Stimulated activated naive B cell treated with anti-CD40 and anti-IgM and Interleukin-4, amounts not matched to agents 10 μg/mL and 1 μg/mL and 100 μg/mL, for 72 hours (primary cell): Measurements from ENCODE around the gene LDLRAD4.

Experiments used
- ATAC-seq, 2 donors: fragments of 150-1000 bp; cut with Tn5 transposase; replicated peaks; 2 replicates each; pipeline ENCODE4 v1.10.0; 2021; ENCODE audit warnings: moderate library complexity in 1 of 2
- DNase-seq: peaks from one replicate; pipeline ENCODE4 v3.0.0; 2021
- H3K27ac Mint-ChIP-seq: one replicate; pipeline ENCODE4 v1.8.0; 2022; ENCODE audit warnings: mild to moderate bottlenecking, mixed read lengths
- H3K27me3 Mint-ChIP-seq, 2 donors: one replicate each; pipeline ENCODE4 v1.8.0; 2022; ENCODE audit warnings: mixed read lengths in 2 of 2
- H3K36me3 Mint-ChIP-seq, 2 donors: one replicate each; pipeline ENCODE4 v1.8.0; 2022; ENCODE audit warnings: mixed read lengths in 2 of 2, mild to moderate bottlenecking in 1 of 2
- H3K4me1 Mint-ChIP-seq, 2 donors: one replicate each; pipeline ENCODE4 v1.8.0; 2022; ENCODE audit warnings: mixed read lengths in 2 of 2, mild to moderate bottlenecking in 1 of 2
- H3K4me3 Mint-ChIP-seq, 2 donors: one replicate each; pipeline ENCODE4 v1.8.0; 2022; ENCODE audit warnings: mild to moderate bottlenecking in 2 of 2, mixed read lengths in 2 of 2, moderate library complexity in 1 of 2
- H3K9me3 Mint-ChIP-seq, 2 donors: one replicate each; pipeline ENCODE4 v1.8.0; 2022; ENCODE audit warnings: mixed read lengths in 2 of 2, mild to moderate bottlenecking in 1 of 2

LDLRAD4 gene

GRCh38 chr18:13309031-13309747 is 90.6 kb downstream of the LDLRAD4 start:
- peaks cover 0 to 7% of the 10 kb centered on the region in 2 donors for H3K9me3 Mint-ChIP-seq
- DNase-seq (no peak), ATAC-seq (no peak)
- H3K4me1 Mint-ChIP-seq, result peaks cover 3 to 11% of the 10 kb centered on the region in 2 donors
- H3K36me3 Mint-ChIP-seq, result no peaks in the 10 kb centered on the region
- H3K27me3 Mint-ChIP-seq, result peaks cover 5% of the 10 kb centered on the region in 2 donors
- no peak overlapping the region for H3K4me3 Mint-ChIP-seq
- H3K27ac Mint-ChIP-seq, result no peak overlapping the region

- no peaks in the 10 kb centered on the region for H3K27me3 Mint-ChIP-seq
- H3K36me3 Mint-ChIP-seq, result peaks cover 3 to 6% of the 10 kb centered on the region in 2 donors
- no peak for DNase-seq
- no peak overlapping the region for H3K4me3 Mint-ChIP-seq
- peaks cover 4 to 8% of the 10 kb centered on the region in 2 donors for H3K9me3 Mint-ChIP-seq
- no peak overlapping the region for H3K27ac Mint-ChIP-seq
- H3K4me1 Mint-ChIP-seq, result peaks cover 3 to 11% of the 10 kb centered on the region in 2 donors
- no peak for ATAC-seq
These were observed 91.4 kb downstream of the LDLRAD4 start for GRCh38 chr18:13309748-13310670.

- peaks cover 10% of the 10 kb centered on the region in 2 donors for H3K9me3 Mint-ChIP-seq
- no peak for ATAC-seq
- no peak overlapping the region for H3K27ac Mint-ChIP-seq
- DNase-seq, result no peak
- peaks cover 6 to 12% of the 10 kb centered on the region in 2 donors for H3K36me3 Mint-ChIP-seq
- H3K4me1 Mint-ChIP-seq, result peaks cover 3 to 11% of the 10 kb centered on the region in 2 donors
- H3K27me3 Mint-ChIP-seq, result no peaks in the 10 kb centered on the region
- H3K4me3 Mint-ChIP-seq, result no peak overlapping the region
These were observed 92.6 kb downstream of the LDLRAD4 start for GRCh38 chr18:13311193-13311592.

DNA sequence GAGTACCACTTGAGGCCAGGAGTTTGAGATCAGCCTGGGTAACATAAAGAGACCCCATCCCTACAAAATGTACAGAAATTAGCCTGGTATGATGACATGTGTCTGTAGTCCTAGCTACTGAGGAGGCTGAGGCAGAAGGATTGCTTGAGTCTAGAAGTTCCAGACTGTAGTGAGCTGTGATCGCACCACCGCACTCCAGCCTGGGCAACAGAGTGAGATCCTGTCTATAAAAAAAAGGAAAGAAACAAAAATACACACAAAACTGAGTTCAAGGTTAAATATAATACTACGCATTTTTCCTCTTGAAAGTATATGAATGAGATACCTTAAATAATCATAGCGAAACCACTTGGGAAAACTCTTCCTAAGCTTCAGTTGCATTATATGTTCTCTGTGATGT is 94.0 kb downstream of the LDLRAD4 start:
- Mint-ChIP-seq H3K27me3 (no peaks in the 10 kb centered on the region), H3K27ac (no peak overlapping the region), H3K4me1 (peaks cover 3 to 11% of the 10 kb centered on the region in 2 donors), H3K36me3 (peaks cover 6 to 13% of the 10 kb centered on the region in 2 donors), H3K9me3 (peaks cover 16% of the 10 kb centered on the region in 2 donors), H3K4me3 (no peak overlapping the region)
- ATAC-seq (no peak), DNase-seq (no peak)

DNA sequence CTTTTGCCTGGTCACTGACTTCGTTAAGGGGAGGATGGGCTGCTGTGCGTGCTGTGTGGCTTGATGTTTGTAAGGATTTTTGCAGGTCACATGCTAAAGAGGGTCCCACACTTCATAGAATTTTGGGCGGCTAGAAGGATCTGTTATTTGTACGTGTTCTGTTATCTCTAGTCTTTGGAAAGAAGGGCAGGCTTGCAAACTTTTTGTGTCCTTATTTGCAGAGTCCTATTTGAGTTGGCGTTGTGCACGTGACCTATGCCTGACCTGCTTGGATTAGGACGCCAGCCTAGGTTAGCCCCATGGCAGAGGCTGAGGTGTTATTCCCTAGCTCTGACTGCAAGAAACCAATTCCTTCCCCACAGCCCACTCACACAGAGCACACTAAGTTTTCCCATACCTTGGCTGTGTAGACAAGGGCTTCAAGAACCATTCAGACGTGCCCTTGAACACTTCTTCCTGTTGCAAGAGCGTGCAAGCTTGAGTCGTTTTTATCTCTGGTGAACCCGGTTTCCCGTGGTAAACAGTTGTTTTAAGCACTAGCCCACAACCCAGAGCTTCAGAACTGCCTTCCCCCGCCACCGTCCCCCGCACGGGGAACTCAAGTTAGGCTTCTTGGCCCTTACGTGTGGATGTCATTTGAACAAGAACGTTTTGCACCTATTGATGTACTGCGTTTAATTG is 94.6 kb downstream of the LDLRAD4 start:
- Mint-ChIP-seq H3K36me3 (peaks cover 6 to 13% of the 10 kb centered on the region in 2 donors), H3K27ac (no peak overlapping the region), H3K27me3 (no peaks in the 10 kb centered on the region), H3K4me1 (peaks cover 3 to 11% of the 10 kb centered on the region in 2 donors), H3K9me3 (peaks cover 16 to 17% of the 10 kb centered on the region in 2 donors), H3K4me3 (no peak overlapping the region)
- DNase-seq (no peak), ATAC-seq (no peak)

GRCh38 chr18:13315000-13315399 is 96.4 kb downstream of the LDLRAD4 start:
- Mint-ChIP-seq H3K4me1 (peaks cover 3 to 11% of the 10 kb centered on the region in 2 donors), H3K27ac (peak overlapping the region; percentile 15), H3K4me3 (no peak overlapping the region), H3K9me3 (peaks cover 16 to 17% of the 10 kb centered on the region in 2 donors), H3K36me3 (peaks cover 6 to 13% of the 10 kb centered on the region in 2 donors), H3K27me3 (no peaks in the 10 kb centered on the region)
- DNase-seq (no peak), ATAC-seq (no peak)

DNA sequence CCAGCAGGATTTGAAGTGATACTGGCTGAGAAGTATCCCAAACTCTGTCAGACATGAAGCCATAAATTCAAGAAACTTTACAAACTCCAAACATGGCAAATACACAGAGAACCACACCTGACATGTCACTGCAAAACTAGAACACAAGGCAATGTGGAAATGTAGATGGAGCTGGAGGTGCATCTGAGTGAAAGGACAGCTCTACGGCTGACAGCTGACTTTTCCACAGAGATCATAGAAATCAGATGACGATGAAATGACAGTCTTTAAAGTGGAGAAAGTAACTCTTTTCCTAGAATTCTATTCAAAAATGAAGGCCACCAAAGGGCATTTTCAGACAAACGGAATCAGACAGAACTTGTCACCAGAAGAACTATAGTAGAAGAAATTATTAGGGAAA is 97.5 kb downstream of the LDLRAD4 start:
- Mint-ChIP-seq H3K4me1 (peaks cover 3 to 11% of the 10 kb centered on the region in 2 donors), H3K36me3 (peaks cover 6 to 13% of the 10 kb centered on the region in 2 donors), H3K9me3 (peaks cover 16 to 17% of the 10 kb centered on the region in 2 donors), H3K27ac (no peak overlapping the region), H3K27me3 (no peaks in the 10 kb centered on the region), H3K4me3 (no peak overlapping the region)
- ATAC-seq, result no peak
- DNase-seq, result no peak

- H3K9me3 Mint-ChIP-seq, result peaks cover 16 to 17% of the 10 kb centered on the region in 2 donors
- no peak for ATAC-seq
- no peak overlapping the region for H3K27ac Mint-ChIP-seq
These were observed 99.2 kb downstream of the LDLRAD4 start for GRCh38 chr18:13317801-13318200.

GRCh38 chr18:13318731-13319501 is 100.4 kb downstream of the LDLRAD4 start:
- H3K27me3 Mint-ChIP-seq, result no peaks in the 10 kb centered on the region
- H3K4me3 Mint-ChIP-seq, result no peak overlapping the region
- no peak overlapping the region for H3K27ac Mint-ChIP-seq
- H3K36me3 Mint-ChIP-seq, result peaks cover 6 to 13% of the 10 kb centered on the region in 2 donors
- no peaks in the 10 kb centered on the region for H3K4me1 Mint-ChIP-seq
- DNase-seq (no peak), ATAC-seq (no peak)
- H3K9me3 Mint-ChIP-seq, result peaks cover 16 to 17% of the 10 kb centered on the region in 2 donors

More at GRCh38 chr18:13317801-13318200, 99.2 kb downstream of the LDLRAD4 start:
- DNase-seq, result no peak
- Mint-ChIP-seq H3K4me1 (peaks cover 3 to 10% of the 10 kb centered on the region in 2 donors), H3K36me3 (peaks cover 6 to 13% of the 10 kb centered on the region in 2 donors), H3K4me3 (no peak overlapping the region), H3K27me3 (no peaks in the 10 kb centered on the region)

DNA sequence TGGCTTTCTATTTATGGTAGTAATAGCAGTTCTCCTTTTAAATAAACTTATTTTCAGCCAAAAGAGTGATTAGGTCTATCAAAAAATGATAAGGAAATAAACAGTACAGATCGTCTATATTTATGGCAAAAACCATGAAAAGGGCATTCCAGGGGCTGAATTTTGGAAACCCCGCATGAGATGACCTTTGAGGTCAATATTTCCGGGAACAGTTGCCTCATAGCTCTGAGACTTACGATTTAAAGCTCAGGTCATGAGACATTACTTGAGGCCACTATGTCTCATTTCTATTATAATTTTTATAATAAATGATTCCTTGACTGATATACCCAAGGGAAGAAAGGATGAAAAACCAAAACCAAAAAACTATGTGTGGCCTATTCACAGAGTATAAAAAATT is 101.1 kb downstream of the LDLRAD4 start:
- no peak for ATAC-seq
- Mint-ChIP-seq H3K27me3 (no peaks in the 10 kb centered on the region), H3K4me1 (no peaks in the 10 kb centered on the region), H3K36me3 (peaks cover 5 to 9% of the 10 kb centered on the region in 2 donors), H3K9me3 (peaks cover 14 to 16% of the 10 kb centered on the region in 2 donors), H3K27ac (no peak overlapping the region), H3K4me3 (no peak overlapping the region)
- DNase-seq, result no peak

GRCh38 chr18:13320096-13320495 is 101.5 kb downstream of the LDLRAD4 start:
- no peaks in the 10 kb centered on the region for H3K4me1 Mint-ChIP-seq
- ATAC-seq, result no peak
- no peak overlapping the region for H3K4me3 Mint-ChIP-seq
- H3K9me3 Mint-ChIP-seq, result peaks cover 13 to 15% of the 10 kb centered on the region in 2 donors
- H3K27me3 Mint-ChIP-seq, result no peaks in the 10 kb centered on the region
- no peak for DNase-seq
- H3K36me3 Mint-ChIP-seq, result peaks cover 2 to 6% of the 10 kb centered on the region in 2 donors
- H3K27ac Mint-ChIP-seq, result no peak overlapping the region

DNA sequence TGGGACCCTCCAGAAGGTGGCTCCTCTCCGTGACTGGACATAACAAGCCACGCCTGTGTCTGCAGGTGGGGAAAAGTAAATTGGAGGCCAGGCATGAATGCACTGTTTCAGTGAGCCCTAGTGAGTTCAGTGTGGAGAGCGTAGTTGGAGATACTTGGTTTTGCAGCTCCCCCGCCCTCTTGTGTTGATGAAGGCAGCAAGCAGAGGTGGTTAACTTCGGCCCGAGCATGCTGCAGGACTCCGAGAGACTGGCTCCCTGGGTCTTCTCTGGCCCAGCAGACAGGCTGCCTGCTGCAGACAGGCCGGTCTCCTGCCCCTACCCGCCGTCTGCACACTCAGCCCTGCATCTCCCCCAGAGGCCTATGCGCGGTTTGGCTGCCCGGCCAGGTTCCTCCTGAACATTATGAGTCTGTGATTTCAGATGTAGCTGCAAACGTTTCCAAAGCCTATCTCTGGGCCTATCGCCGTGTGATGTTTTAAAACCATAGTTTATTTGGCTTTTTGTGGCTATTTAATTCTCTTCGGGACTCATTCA is 102.4 kb downstream of the LDLRAD4 start:
- H3K9me3 Mint-ChIP-seq, result peaks cover 8 to 9% of the 10 kb centered on the region in 2 donors
- ATAC-seq (no peak), DNase-seq (no peak)
- H3K4me1 Mint-ChIP-seq, result no peaks in the 10 kb centered on the region
- peaks cover 0 to 4% of the 10 kb centered on the region in 2 donors for H3K36me3 Mint-ChIP-seq
- no peak overlapping the region for H3K27ac Mint-ChIP-seq
- H3K4me3 Mint-ChIP-seq, result no peak overlapping the region
- no peaks in the 10 kb centered on the region for H3K27me3 Mint-ChIP-seq

DNA sequence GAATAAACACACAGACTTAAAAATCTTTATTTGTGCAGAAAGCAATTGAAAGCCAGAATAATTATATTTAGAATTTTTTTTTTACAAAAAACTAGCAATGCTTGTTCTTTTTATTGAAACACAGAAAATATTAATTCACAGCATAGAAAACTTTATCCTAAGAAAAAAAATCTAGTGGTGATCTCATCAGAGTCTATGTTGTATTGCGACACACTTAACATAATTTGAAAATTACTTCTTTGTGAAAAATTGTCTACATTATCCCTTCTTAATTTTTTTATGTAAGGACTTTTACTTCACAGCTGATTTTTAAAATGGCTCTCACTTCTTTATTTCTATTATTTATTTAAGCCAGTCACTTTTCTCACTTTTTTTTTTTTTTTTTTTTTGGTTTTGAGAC is 103.4 kb downstream of the LDLRAD4 start:
- peaks cover 0 to 2% of the 10 kb centered on the region in 2 donors for H3K9me3 Mint-ChIP-seq
- no peaks in the 10 kb centered on the region for H3K36me3 Mint-ChIP-seq
- H3K27me3 Mint-ChIP-seq, result no peaks in the 10 kb centered on the region
- DNase-seq (no peak), ATAC-seq (no peak)
- no peak overlapping the region for H3K27ac Mint-ChIP-seq
- no peak overlapping the region for H3K4me3 Mint-ChIP-seq
- H3K4me1 Mint-ChIP-seq, result peaks cover 2 to 4% of the 10 kb centered on the region in 2 donors
